ENCODE measurements around the gene LLGL1. TPM values are rescaled to one million over a fixed set of nuclear protein-coding genes. Genes with fewer than 3 reads are reported as not detected.

The LLGL1 gene
- total and polyA plus RNA-seq, 2 donors (not counting 1 experiment from before 2014, with no cell fraction given), result 14.9 to 15.2 TPM

GRCh38 chr17:18263885-18264682 lies 38.6 kb downstream of the LLGL1 start:
- TF ChIP-seq CTCF (IDR thresholded peaks at IDR 0.05), result no peak
- TF ChIP-seq EZH2 (IDR thresholded peaks at IDR 0.05; ENCODE audit: borderline replicate concordance, insufficient read depth, low read depth, low read length, poor library complexity, severe bottlenecking), result no peak
- 97% methylated on average over 50 of the region's 50 CpGs for WGBS (ENCODE audit: insufficient coverage)
- Histone ChIP-seq H3K4me1 (ENCODE audit: control insufficient read depth in 2 of 2, insufficient read depth in 2 of 2, low read length in 2 of 2) (peaks cover 13 to 24% of the 10 kb centered on the region in 2 donors), H3K9me3 (ENCODE audit: control extremely low read depth in 1 of 3, control insufficient read depth in 2 of 3, insufficient read depth in 1 of 3, low read length in 2 of 3) (no peaks in the 10 kb centered on the region), H3K27ac (ENCODE audit: low read length in 2 of 2) (no peak overlapping the region), H3K27me3 (replicated peaks in 1 of 4; ENCODE audit: control extremely low read depth in 1 of 4, control insufficient read depth in 3 of 4, insufficient read depth in 4 of 4, low read length in 3 of 4) (no peaks in the 10 kb centered on the region), H3K4me2 (replicated peaks; ENCODE audit: low read depth, low read length, poor library complexity, severe bottlenecking) (no peak overlapping the region), H2AFZ (ENCODE audit: insufficient read depth, low read depth, low read length, poor library complexity, severe bottlenecking) (no peak overlapping the region), H4K20me1 (ENCODE audit: control insufficient read depth, insufficient read depth, low read length, poor library complexity, severe bottlenecking) (no peaks in the 10 kb centered on the region), H3K4me3 (ENCODE audit: control extremely low read depth in 1 of 5, extremely low read depth in 1 of 5, insufficient read depth in 1 of 5, low read depth in 2 of 5, low read length in 4 of 5) (no peak overlapping the region), H3K9ac (ENCODE audit: low read length) (no peak overlapping the region), H3K79me2 (ENCODE audit: control insufficient read depth, insufficient read depth, low read length) (peaks cover 21% of the 10 kb centered on the region), H3K36me3 (replicated peaks in 1 of 2; ENCODE audit: control extremely low read depth in 1 of 2, control insufficient read depth in 1 of 2, extremely low read depth in 1 of 2, insufficient read depth in 2 of 2, low read length in 1 of 2) (peaks cover 0 to 25% of the 10 kb centered on the region in 2 experiments)
- no peak for ATAC-seq (ENCODE audit: low read depth)
- intact Hi-C loops (cut with micrococcal nuclease), result no loop called here
- Mint-ChIP-seq H3K4me3 (no peak overlapping the region), H3K4me1 (peaks cover 12% of the 10 kb centered on the region), H3K27me3 (no peaks in the 10 kb centered on the region), H3K27ac (no peak overlapping the region), H3K9me3 (ENCODE audit: insufficient read depth) (no peaks in the 10 kb centered on the region)
- ChIA-PET POLR2A (interaction anchor here (0.6 kb wide), 1 partner anchor 84 kb away, joined by 4 read pairs; no protein-coding TSS in a partner anchor), CTCF (no interaction called here)
- no peak for DNase-seq

DNA sequence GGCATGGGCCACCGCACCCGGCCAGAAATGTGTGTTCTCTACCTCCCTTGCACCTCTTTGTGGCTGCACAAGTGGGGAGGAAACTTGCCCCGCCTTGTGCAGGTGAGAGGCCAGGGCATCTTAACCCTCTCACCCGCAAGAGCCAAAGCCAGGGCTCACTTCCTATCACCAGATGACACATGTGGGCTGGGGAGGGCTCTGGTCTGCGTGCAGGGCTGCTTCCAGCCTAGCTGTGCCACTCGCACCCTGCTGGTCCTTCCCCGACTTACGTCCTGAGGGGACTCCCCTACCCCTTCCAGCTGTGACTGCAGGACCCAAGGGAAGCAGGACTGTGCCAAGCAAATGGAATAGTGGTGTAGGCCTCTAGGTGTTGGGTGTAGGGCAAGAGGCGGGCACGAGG lies 41.9 kb downstream of the LLGL1 start:
- intact Hi-C loops (cut with micrococcal nuclease), result no loop called here
- no peak overlapping the region for H3K4me2 ChIP-seq (replicated peaks; ENCODE audit: low read depth, low read length, poor library complexity, severe bottlenecking)
- no peaks in the 10 kb centered on the region for H3K4me1 Mint-ChIP-seq
- H3K27ac ChIP-seq (ENCODE audit: low read length in 2 of 2), result no peak overlapping the region
- no peak overlapping the region for H3K9ac ChIP-seq (ENCODE audit: low read length)
- no peak for ATAC-seq (ENCODE audit: low read depth)
- no peak overlapping the region for H3K4me3 ChIP-seq (ENCODE audit: control extremely low read depth in 1 of 5, extremely low read depth in 1 of 5, insufficient read depth in 1 of 5, low read depth in 2 of 5, low read length in 4 of 5)
- H4K20me1 ChIP-seq (ENCODE audit: control insufficient read depth, insufficient read depth, low read length, poor library complexity, severe bottlenecking), result no peaks in the 10 kb centered on the region
- 80% methylated on average over 10 of the region's 10 CpGs for WGBS (ENCODE audit: insufficient coverage)
- H3K79me2 ChIP-seq (ENCODE audit: control insufficient read depth, insufficient read depth, low read length), result peaks cover 8% of the 10 kb centered on the region
- H3K4me3 Mint-ChIP-seq, result no peak overlapping the region
- no peaks in the 10 kb centered on the region for H3K27me3 Mint-ChIP-seq
- H3K9me3 Mint-ChIP-seq (ENCODE audit: insufficient read depth), result no peaks in the 10 kb centered on the region
- H3K36me3 ChIP-seq (replicated peaks in 1 of 2; ENCODE audit: control extremely low read depth in 1 of 2, control insufficient read depth in 1 of 2, extremely low read depth in 1 of 2, insufficient read depth in 2 of 2, low read length in 1 of 2), result peaks cover 0 to 28% of the 10 kb centered on the region in 2 experiments
- no peak overlapping the region for H2AFZ ChIP-seq (ENCODE audit: insufficient read depth, low read depth, low read length, poor library complexity, severe bottlenecking)
- H3K4me1 ChIP-seq (ENCODE audit: control insufficient read depth in 2 of 2, insufficient read depth in 2 of 2, low read length in 2 of 2), result no peaks in the 10 kb centered on the region
- POLR2A ChIA-PET, result no interaction called here
- no peak for DNase-seq
- CTCF ChIA-PET, result no interaction called here
- no peak overlapping the region for H3K27ac Mint-ChIP-seq
- no peaks in the 10 kb centered on the region for H3K27me3 ChIP-seq (replicated peaks in 1 of 4; ENCODE audit: control extremely low read depth in 1 of 4, control insufficient read depth in 3 of 4, insufficient read depth in 4 of 4, low read length in 3 of 4)
- H3K9me3 ChIP-seq (ENCODE audit: control extremely low read depth in 1 of 3, control insufficient read depth in 2 of 3, insufficient read depth in 1 of 3, low read length in 2 of 3), result no peaks in the 10 kb centered on the region
- no peak for TF ChIP-seq EZH2 (IDR thresholded peaks at IDR 0.05; ENCODE audit: borderline replicate concordance, insufficient read depth, low read depth, low read length, poor library complexity, severe bottlenecking)
- no peak for TF ChIP-seq CTCF (IDR thresholded peaks at IDR 0.05)

All from B cell (primary cell).